Keratinocyte (primary cell): ENCODE results near the gene KIF3C. TPM values are rescaled to one million over a fixed set of nuclear protein-coding genes. Genes with fewer than 3 reads are reported as not detected.

ENCODE experiments used
- DNase-seq: peaks from one replicate; pipeline ENCODE4 v3.0.0-alpha.2; 2011; ENCODE audit warnings: low read depth, missing footprints, low spot score
- FAIRE-seq: peaks from 2 replicates; lab custom pipeline; 2011; peaks lifted over from hg19 to GRCh38; lab: Jason Lieb, UNC
- H2AFZ ChIP-seq: 2 replicates; pipeline ENCODE4 v1.6.0; 2012; ENCODE audit warnings: low read length, control low read depth, inconsistent platforms; ENCODE audit not compliant: control insufficient read depth
- H3K27ac ChIP-seq: 2 replicates; pipeline ENCODE4 v1.5.1; 2011; ENCODE audit warnings: low read length; ENCODE audit not compliant: control insufficient read depth, insufficient read depth
- H3K27me3 ChIP-seq: 3 replicates; pipeline ENCODE4 v1.6.0; 2011; ENCODE audit warnings: low read length; ENCODE audit not compliant: control insufficient read depth, insufficient read depth; ENCODE audit errors: extremely low read depth
- H3K36me3 ChIP-seq, 2 experiments: 2 replicates in 1 of 2; 3 replicates in 1 of 2; pipeline ENCODE4 v1.5.1; 2011; ENCODE audit warnings: low read length in 2 of 2, mild to moderate bottlenecking in 1 of 2; ENCODE audit not compliant: control insufficient read depth in 2 of 2, insufficient read depth in 2 of 2; ENCODE audit errors: extremely low read depth in 1 of 2
- H3K4me1 ChIP-seq: 3 replicates; pipeline ENCODE4 v1.5.1; 2011; ENCODE audit warnings: low read length; ENCODE audit not compliant: control insufficient read depth, insufficient read depth; ENCODE audit errors: extremely low read depth
- H3K4me2 ChIP-seq: 3 replicates; pipeline ENCODE4 v1.6.0; 2011; ENCODE audit warnings: low read depth, low read length; ENCODE audit not compliant: control insufficient read depth, insufficient read depth; ENCODE audit errors: extremely low read depth
- H3K4me3 ChIP-seq, 3 experiments: fragments of 200-600 bp in 1 of 3; sonication (generic) in 1 of 3; 2 replicates in 2 of 3; 3 replicates in 1 of 3; pipeline ENCODE4 v1.5.1; 2011 to 2016; ENCODE audit warnings: low read length in 3 of 3, mild to moderate bottlenecking in 3 of 3, control low read depth in 2 of 3, inconsistent platforms in 1 of 3, low read depth in 1 of 3, mixed read lengths in 1 of 3, mixed run types in 1 of 3, moderate library complexity in 1 of 3; ENCODE audit not compliant: control insufficient read depth in 2 of 3, insufficient read depth in 2 of 3; ENCODE audit errors: extremely low read depth in 1 of 3
- H3K79me2 ChIP-seq: 2 replicates; pipeline ENCODE4 v1.6.0; 2012; ENCODE audit warnings: low read length; ENCODE audit not compliant: control insufficient read depth, insufficient read depth
- H3K9ac ChIP-seq: 3 replicates; pipeline ENCODE4 v1.6.0; 2011; ENCODE audit warnings: low read length; ENCODE audit not compliant: control insufficient read depth, insufficient read depth; ENCODE audit errors: extremely low read depth
- H3K9me1 ChIP-seq: 3 replicates; pipeline ENCODE4 v1.6.0; 2011; ENCODE audit warnings: low read length; ENCODE audit not compliant: control insufficient read depth, insufficient read depth; ENCODE audit errors: extremely low read depth
- H3K9me3 ChIP-seq: 2 replicates; pipeline ENCODE4 v1.5.1; 2012; ENCODE audit warnings: low read depth, low read length; ENCODE audit not compliant: control insufficient read depth
- H4K20me1 ChIP-seq: 3 replicates; pipeline ENCODE4 v1.6.0; 2011; ENCODE audit warnings: low read length; ENCODE audit not compliant: control insufficient read depth, insufficient read depth; ENCODE audit errors: extremely low read depth
- CTCF ChIP-seq, 3 experiments: IDR thresholded peaks in 1 of 3; conservative IDR thresholded peaks in 1 of 3; optimal IDR thresholded peaks in 1 of 3; 2 replicates in 2 of 3; 3 replicates in 1 of 3; pipeline versions ENCODE3 to v1.5.1; 2011; ENCODE audit warnings: low read length in 3 of 3, mild to moderate bottlenecking in 3 of 3, moderate library complexity in 2 of 3, control low read depth in 1 of 3, inconsistent platforms in 1 of 3; ENCODE audit not compliant: insufficient read depth in 2 of 3; ENCODE audit errors: extremely low read depth in 1 of 3
- EZH2 ChIP-seq: IDR thresholded peaks from one replicate; pipeline ENCODE4 v1.6.1; 2012; ENCODE audit warnings: inconsistent platforms, mild to moderate bottlenecking, low read length, moderate library complexity
- dilution Hi-C: fragments of 300-500 bp; cut with MboI; formaldehyde crosslinking; loops from one replicate; pipeline ENCODE4 v1.7.0; 2020; ENCODE audit warnings: low sequenced_read_pairs; ENCODE audit not compliant: extremely low pct_ligation_motif_present
- polyA plus RNA-seq, 5 experiments: library from polyadenylated mRNA; depleted of rRNA in 3 of 5; stranded (reverse) in 3 of 5; stranded (forward) in 1 of 5; unstranded in 1 of 5; fragments of >200 nt; gene quantifications; 1 replicate in 1 of 5; 2 replicates in 3 of 5; 3 replicates in 1 of 5; pipeline versions ENCODE4 v1.2.1 to v1.2.3, GENCODE V29; 2011 to 2012; ENCODE audit warnings: missing spikeins in 2 of 5, low read depth in 1 of 5, low replicate concordance in 1 of 5

Gene KIF3C
- polyA plus RNA-seq, 1 donor (not counting 4 experiments of a cell fraction or from before 2014, with no cell fraction given), result 6.5 TPM

GRCh38 chr2:26002632-26003310 lies 20.5 kb upstream of the KIF3C start:
- H3K9ac ChIP-seq, result no peak overlapping the region
- no peaks in the 10 kb centered on the region for H4K20me1 ChIP-seq
- no peaks in the 10 kb centered on the region for H3K36me3 ChIP-seq
- peak overlapping the region; percentile 16 for H3K27ac ChIP-seq
- no peak overlapping the region for H3K4me2 ChIP-seq
- peak; percentile 71 for FAIRE-seq
- no peaks in the 10 kb centered on the region for H3K79me2 ChIP-seq
- H3K9me3 ChIP-seq, result no peaks in the 10 kb centered on the region
- no peak for DNase-seq
- H3K27me3 ChIP-seq, result no peaks in the 10 kb centered on the region
- TF ChIP-seq CTCF (optimal IDR thresholded peaks at IDR 0.05 in 1 of 3, IDR thresholded peaks at IDR 0.05 in 1 of 3, conservative IDR thresholded peaks at IDR 0.05 in 1 of 3; ENCODE audit: extremely low read depth in 1 of 3, insufficient read depth in 2 of 3, low read length in 3 of 3), result no peak
- TF ChIP-seq EZH2, result no peak
- H3K4me3 ChIP-seq, result no peak overlapping the region
- dilution Hi-C loops, result no loop called here
- peak overlapping the region; percentile 82 for H2AFZ ChIP-seq
- H3K9me1 ChIP-seq, result no peaks in the 10 kb centered on the region
- peaks cover 31% of the 10 kb centered on the region for H3K4me1 ChIP-seq

- H3K4me2 ChIP-seq, result no peak overlapping the region
- H3K36me3 ChIP-seq, result no peaks in the 10 kb centered on the region
- dilution Hi-C loops, result no loop called here
- no peaks in the 10 kb centered on the region for H4K20me1 ChIP-seq
- H3K9me1 ChIP-seq, result no peaks in the 10 kb centered on the region
- H3K27me3 ChIP-seq, result no peaks in the 10 kb centered on the region
- H3K9ac ChIP-seq, result peak overlapping the region; percentile 4
- H3K4me1 ChIP-seq, result peaks cover 33% of the 10 kb centered on the region
- FAIRE-seq (no peak), DNase-seq (no peak)
- no peak overlapping the region for H3K4me3 ChIP-seq
- TF ChIP-seq CTCF (optimal IDR thresholded peaks at IDR 0.05 in 1 of 3, IDR thresholded peaks at IDR 0.05 in 1 of 3, conservative IDR thresholded peaks at IDR 0.05 in 1 of 3; ENCODE audit: extremely low read depth in 1 of 3, insufficient read depth in 2 of 3, low read length in 3 of 3), result no peak
- TF ChIP-seq EZH2, result no peak
- no peaks in the 10 kb centered on the region for H3K79me2 ChIP-seq
- no peaks in the 10 kb centered on the region for H3K9me3 ChIP-seq
- peak overlapping the region; percentile 16 for H3K27ac ChIP-seq
- H2AFZ ChIP-seq, result peak overlapping the region; percentile 18
These were observed 19.6 kb upstream of the KIF3C start for GRCh38 chr2:26001743-26002351.
